Dermis blood vessel endothelial cell (primary cell): ENCODE results near the gene DNAJC4. TPM values are rescaled to one million over a fixed set of nuclear protein-coding genes. Genes with fewer than 3 reads are reported as not detected.

Experiments used
- DNase-seq: peaks from one replicate; pipeline ENCODE4 v3.0.0; 2010
- total RNA-seq: library from RNA; depleted of rRNA; stranded (reverse); fragments of >200 nt; gene quantifications from 2 replicates; pipeline ENCODE4 v1.2.3, GENCODE V29; 2014

DNAJC4 gene
- total RNA-seq: 7.0 and 17.4 TPM in 2 replicates

- peak; percentile 92 for DNase-seq
Observed at GRCh38 chr11:64230171-64230984, at the start of gene DNAJC4. Gene DNAJC4 (plus strand): TSS chr11:64230548. CDS start chr11:64230855, 307 bp downstream.

- DNase-seq: no peak
Observed at GRCh38 chr11:64180891-64181290, 49.5 kb upstream of the DNAJC4 start.

GRCh38 chr11:64181506-64182411, 48.6 kb upstream of the DNAJC4 start:
- peak; percentile 97 for DNase-seq

- no peak for DNase-seq
Observed at GRCh38 chr11:64183890-64184289, 46.5 kb upstream of the DNAJC4 start.

GRCh38 chr11:64185175-64185692, 45.1 kb upstream of the DNAJC4 start:
- DNase-seq: peak; percentile 93

GRCh38 chr11:64185693-64186491, 44.5 kb upstream of the DNAJC4 start, which contains the start of gene STIP1:
Gene STIP1 (plus strand): TSS chr11:64186171. CDS start chr11:64186262, 91 bp downstream.
- peak; percentile 100 for DNase-seq

- DNase-seq: peak; percentile 33
Observed at GRCh38 chr11:64186492-64187165, 43.7 kb upstream of the DNAJC4 start.

GRCh38 chr11:64192434-64192833, 37.9 kb upstream of the DNAJC4 start:
- DNase-seq: no peak

- no peak for DNase-seq
Observed at GRCh38 chr11:64196626-64197025, 33.7 kb upstream of the DNAJC4 start.

- no peak for DNase-seq
Observed at GRCh38 chr11:64198511-64198910, 31.8 kb upstream of the DNAJC4 start.

- DNase-seq: no peak
Observed at GRCh38 chr11:64201543-64201942, 28.8 kb upstream of the DNAJC4 start.

GRCh38 chr11:64202992-64203391, 27.4 kb upstream of the DNAJC4 start:
- no peak for DNase-seq

- no peak for DNase-seq
Observed at GRCh38 chr11:64203421-64204079, 26.8 kb upstream of the DNAJC4 start.

GRCh38 chr11:64204080-64204440, 26.3 kb upstream of the DNAJC4 start:
- DNase-seq: no peak

GRCh38 chr11:64204464-64204989, 25.8 kb upstream of the DNAJC4 start:
- DNase-seq: peak; percentile 97

GRCh38 chr11:64206457-64207255, 23.7 kb upstream of the DNAJC4 start, which contains the start of gene FERMT3:
Gene FERMT3 (plus strand): TSS chr11:64206721. CDS start chr11:64207365, 644 bp downstream.
- peak; percentile 33 for DNase-seq

GRCh38 chr11:64207256-64208085, 22.9 kb upstream of the DNAJC4 start:
- peak; percentile 67 for DNase-seq

GRCh38 chr11:64208086-64208795, 22.1 kb upstream of the DNAJC4 start:
- no peak for DNase-seq
